Neural cell (in vitro differentiated cells): ENCODE data around the gene VSIG4. TPM values are rescaled to one million over a fixed set of nuclear protein-coding genes. Genes with fewer than 3 reads are reported as not detected.
"Not testable (repeated sequence)": the region's sequence is repeated elsewhere in the genome, so short reads cannot be mapped to it uniquely, and the experiment has no call there.

Experiments used
- H2AFZ ChIP-seq: fragments of 200-600, 300-800 bp; sonication (generic), shearing (Covaris generic); 2 replicates; pipeline ENCODE4 v1.6.0; 2014; ENCODE audit warnings: low read depth, mild to moderate bottlenecking, antibody characterized with exemption, low read length, moderate library complexity
- H3F3A ChIP-seq: fragments of 200-600 bp; shearing (Covaris generic); 2 replicates; pipeline ENCODE4 v1.6.1; 2016; ENCODE audit warnings: mild to moderate bottlenecking, moderate library complexity, mixed read lengths, antibody characterized with exemption, low read length; ENCODE audit not compliant: insufficient read depth, poor library complexity, severe bottlenecking
- H3K27ac ChIP-seq: fragments of 200-600, 300-800 bp; sonication (generic), shearing (Covaris generic); 2 replicates; pipeline ENCODE4 v1.5.1; 2014; ENCODE audit warnings: mild to moderate bottlenecking, low read length, moderate library complexity
- H3K27me3 ChIP-seq: fragments of 300-800, 200-600 bp; sonication (generic), shearing (Covaris generic); 2 replicates; pipeline ENCODE4 v1.6.0; 2014; ENCODE audit warnings: mild to moderate bottlenecking, low read depth, low read length, moderate library complexity; ENCODE audit not compliant: insufficient read depth
- H3K36me3 ChIP-seq: fragments of 300-800, 200-600 bp; sonication (generic), shearing (Covaris generic); 2 replicates; pipeline ENCODE4 v1.5.1; 2014; ENCODE audit warnings: mild to moderate bottlenecking, antibody characterized with exemption, low read length, moderate library complexity; ENCODE audit not compliant: insufficient read depth
- H3K4me2 ChIP-seq: fragments of 300-800, 200-600 bp; sonication (generic), shearing (Covaris generic); 2 replicates; pipeline ENCODE4 v1.6.0; 2014; ENCODE audit warnings: mild to moderate bottlenecking, low read length
- H3K4me3 ChIP-seq: fragments of 300-800, 200-600 bp; sonication (generic), shearing (Covaris generic); 2 replicates; pipeline ENCODE4 v1.5.1; 2014; ENCODE audit warnings: mild to moderate bottlenecking, low read length, moderate library complexity
- H3K79me2 ChIP-seq: fragments of 200-600 bp; shearing (Covaris generic); replicated peaks from 2 replicates; pipeline ENCODE4 v1.6.0; 2014; ENCODE audit warnings: mild to moderate bottlenecking, low read length, moderate library complexity; ENCODE audit not compliant: insufficient read depth
- H3K9ac ChIP-seq: fragments of 300-800, 200-600 bp; sonication (generic), shearing (Covaris generic); 2 replicates; pipeline ENCODE4 v1.6.1; 2016; ENCODE audit warnings: mild to moderate bottlenecking, low read length, mixed read lengths
- H3K9me2 ChIP-seq: fragments of 200-600 bp; shearing (Covaris generic); 2 replicates; pipeline ENCODE4 v1.6.1; 2016; ENCODE audit warnings: mild to moderate bottlenecking, low read length, mixed read lengths; ENCODE audit not compliant: insufficient read depth
- H3K9me3 ChIP-seq: fragments of 200-600, 300-800 bp; sonication (generic), shearing (Covaris generic); 2 replicates; pipeline ENCODE4 v1.6.1; 2016; ENCODE audit warnings: mild to moderate bottlenecking, mixed run types, low read length, moderate library complexity, mixed read lengths
- H4K20me1 ChIP-seq: fragments of 200-600 bp; shearing (Covaris generic); 2 replicates; pipeline ENCODE4 v1.6.1; 2016; ENCODE audit warnings: mild to moderate bottlenecking, mixed run types; ENCODE audit not compliant: insufficient read depth
- EP300 ChIP-seq: fragments of 450-650 bp; conservative IDR thresholded peaks from 2 replicates; pipeline ENCODE4 v1.6.1; 2014; ENCODE audit warnings: antibody characterized with exemption, mild to moderate bottlenecking, moderate library complexity; ENCODE audit not compliant: poor library complexity, severe bottlenecking
- EZH2 ChIP-seq: fragments of 200-600, 300-800 bp; shearing (Covaris generic), sonication (generic); IDR thresholded peaks from 2 replicates; pipeline ENCODE4 v1.6.1; 2014; ENCODE audit warnings: antibody characterized with exemption, low read length, borderline replicate concordance, mild to moderate bottlenecking; ENCODE audit not compliant: insufficient read depth, poor library complexity, severe bottlenecking
- MXI1 ChIP-seq: fragments of 450-650 bp; conservative IDR thresholded peaks from 2 replicates; pipeline ENCODE4 v1.6.1; 2014; ENCODE audit warnings: antibody characterized with exemption, mild to moderate bottlenecking; ENCODE audit not compliant: poor library complexity, severe bottlenecking
- POLR2AphosphoS5 ChIP-seq: IDR thresholded peaks from 2 replicates; pipeline ENCODE4 v1.6.1; 2012
- RAD21 ChIP-seq: fragments of 450-650 bp; conservative IDR thresholded peaks from 2 replicates; pipeline ENCODE4 v1.6.1; 2014; ENCODE audit warnings: antibody characterized with exemption, mild to moderate bottlenecking, moderate library complexity
- SMC3 ChIP-seq: fragments of 450-650 bp; conservative IDR thresholded peaks from 2 replicates; pipeline ENCODE4 v1.6.1; 2014; ENCODE audit warnings: antibody characterized with exemption, mild to moderate bottlenecking, moderate library complexity; ENCODE audit not compliant: poor library complexity
- TAF1 ChIP-seq: IDR thresholded peaks from 2 replicates; pipeline ENCODE4 v1.6.1; 2012; ENCODE audit warnings: low read depth
- polyA plus RNA-seq: library from polyadenylated mRNA; depleted of rRNA; stranded (reverse); fragments of >200 nt; gene quantifications from 2 replicates; pipeline ENCODE4 v1.2.3, GENCODE V29; 2014
- TF ChIP-seq, protein P1 (sequence below): IDR thresholded peaks from 2 replicates; pipeline ENCODE4 v1.6.1; 2012; ENCODE audit warnings: borderline replicate concordance
- TF ChIP-seq, protein P2 (sequence below): fragments of 450-650 bp; IDR thresholded peaks from 2 replicates; pipeline ENCODE4 v1.5.1; 2014; ENCODE audit warnings: antibody characterized with exemption, mild to moderate bottlenecking, moderate library complexity; ENCODE audit not compliant: poor library complexity, severe bottlenecking

Gene VSIG4
- polyA plus RNA-seq, 1 donor from 2014 or later, result not detected

GRCh38 chrX:66064261-66064660, 24.4 kb upstream of the VSIG4 start:
- no peaks in the 10 kb centered on the region for H3K27me3 ChIP-seq
- no peak for TF ChIP-seq EP300
- TF ChIP-seq, protein P1, sequence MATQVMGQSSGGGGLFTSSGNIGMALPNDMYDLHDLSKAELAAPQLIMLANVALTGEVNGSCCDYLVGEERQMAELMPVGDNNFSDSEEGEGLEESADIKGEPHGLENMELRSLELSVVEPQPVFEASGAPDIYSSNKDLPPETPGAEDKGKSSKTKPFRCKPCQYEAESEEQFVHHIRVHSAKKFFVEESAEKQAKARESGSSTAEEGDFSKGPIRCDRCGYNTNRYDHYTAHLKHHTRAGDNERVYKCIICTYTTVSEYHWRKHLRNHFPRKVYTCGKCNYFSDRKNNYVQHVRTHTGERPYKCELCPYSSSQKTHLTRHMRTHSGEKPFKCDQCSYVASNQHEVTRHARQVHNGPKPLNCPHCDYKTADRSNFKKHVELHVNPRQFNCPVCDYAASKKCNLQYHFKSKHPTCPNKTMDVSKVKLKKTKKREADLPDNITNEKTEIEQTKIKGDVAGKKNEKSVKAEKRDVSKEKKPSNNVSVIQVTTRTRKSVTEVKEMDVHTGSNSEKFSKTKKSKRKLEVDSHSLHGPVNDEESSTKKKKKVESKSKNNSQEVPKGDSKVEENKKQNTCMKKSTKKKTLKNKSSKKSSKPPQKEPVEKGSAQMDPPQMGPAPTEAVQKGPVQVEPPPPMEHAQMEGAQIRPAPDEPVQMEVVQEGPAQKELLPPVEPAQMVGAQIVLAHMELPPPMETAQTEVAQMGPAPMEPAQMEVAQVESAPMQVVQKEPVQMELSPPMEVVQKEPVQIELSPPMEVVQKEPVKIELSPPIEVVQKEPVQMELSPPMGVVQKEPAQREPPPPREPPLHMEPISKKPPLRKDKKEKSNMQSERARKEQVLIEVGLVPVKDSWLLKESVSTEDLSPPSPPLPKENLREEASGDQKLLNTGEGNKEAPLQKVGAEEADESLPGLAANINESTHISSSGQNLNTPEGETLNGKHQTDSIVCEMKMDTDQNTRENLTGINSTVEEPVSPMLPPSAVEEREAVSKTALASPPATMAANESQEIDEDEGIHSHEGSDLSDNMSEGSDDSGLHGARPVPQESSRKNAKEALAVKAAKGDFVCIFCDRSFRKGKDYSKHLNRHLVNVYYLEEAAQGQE, result no peak
- TF ChIP-seq, protein P2, sequence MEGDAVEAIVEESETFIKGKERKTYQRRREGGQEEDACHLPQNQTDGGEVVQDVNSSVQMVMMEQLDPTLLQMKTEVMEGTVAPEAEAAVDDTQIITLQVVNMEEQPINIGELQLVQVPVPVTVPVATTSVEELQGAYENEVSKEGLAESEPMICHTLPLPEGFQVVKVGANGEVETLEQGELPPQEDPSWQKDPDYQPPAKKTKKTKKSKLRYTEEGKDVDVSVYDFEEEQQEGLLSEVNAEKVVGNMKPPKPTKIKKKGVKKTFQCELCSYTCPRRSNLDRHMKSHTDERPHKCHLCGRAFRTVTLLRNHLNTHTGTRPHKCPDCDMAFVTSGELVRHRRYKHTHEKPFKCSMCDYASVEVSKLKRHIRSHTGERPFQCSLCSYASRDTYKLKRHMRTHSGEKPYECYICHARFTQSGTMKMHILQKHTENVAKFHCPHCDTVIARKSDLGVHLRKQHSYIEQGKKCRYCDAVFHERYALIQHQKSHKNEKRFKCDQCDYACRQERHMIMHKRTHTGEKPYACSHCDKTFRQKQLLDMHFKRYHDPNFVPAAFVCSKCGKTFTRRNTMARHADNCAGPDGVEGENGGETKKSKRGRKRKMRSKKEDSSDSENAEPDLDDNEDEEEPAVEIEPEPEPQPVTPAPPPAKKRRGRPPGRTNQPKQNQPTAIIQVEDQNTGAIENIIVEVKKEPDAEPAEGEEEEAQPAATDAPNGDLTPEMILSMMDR, result no peak
- no peak for TF ChIP-seq TAF1
- TF ChIP-seq MXI1, result no peak

GRCh38 chrX:66057019-66057418, 17.1 kb upstream of the VSIG4 start:
- not testable (repeated sequence) for H3K27ac ChIP-seq, H3K4me3 ChIP-seq, H3K36me3 ChIP-seq, H3K9ac ChIP-seq, H3K79me2 ChIP-seq, H3F3A ChIP-seq, H2AFZ ChIP-seq, H3K9me2 ChIP-seq, H3K4me2 ChIP-seq, H3K9me3 ChIP-seq, H3K27me3 ChIP-seq, H4K20me1 ChIP-seq

More at GRCh38 chrX:66064261-66064660, 24.4 kb upstream of the VSIG4 start:
- no peaks in the 10 kb centered on the region for H4K20me1 ChIP-seq
- no peak overlapping the region for H3K9ac ChIP-seq
- no peak overlapping the region for H3K4me2 ChIP-seq
- no peak overlapping the region for H2AFZ ChIP-seq
- no peaks in the 10 kb centered on the region for H3K9me2 ChIP-seq
- H3K36me3 ChIP-seq, result no peaks in the 10 kb centered on the region
- H3K27ac ChIP-seq, result no peak overlapping the region
- no peaks in the 10 kb centered on the region for H3K79me2 ChIP-seq
- no peaks in the 10 kb centered on the region for H3F3A ChIP-seq
- H3K9me3 ChIP-seq, result no peaks in the 10 kb centered on the region
- no peak overlapping the region for H3K4me3 ChIP-seq

GRCh38 chrX:66054978-66055377, 15.1 kb upstream of the VSIG4 start:
- Histone ChIP-seq H3K9me3 (no peaks in the 10 kb centered on the region), H3K9me2 (no peaks in the 10 kb centered on the region), H3F3A (no peaks in the 10 kb centered on the region), H4K20me1 (no peaks in the 10 kb centered on the region), H2AFZ (no peak overlapping the region), H3K4me2 (no peak overlapping the region), H3K79me2 (no peaks in the 10 kb centered on the region), H3K4me3 (no peak overlapping the region), H3K9ac (no peak overlapping the region), H3K36me3 (no peaks in the 10 kb centered on the region), H3K27me3 (no peaks in the 10 kb centered on the region), H3K27ac (no peak overlapping the region)
- TF ChIP-seq, protein P2, result no peak
- no peak for TF ChIP-seq EP300
- TF ChIP-seq, protein P1, result no peak
- no peak for TF ChIP-seq SMC3
- no peak for TF ChIP-seq EZH2
- TF ChIP-seq RAD21, result no peak
- no peak for TF ChIP-seq MXI1
- no peak for TF ChIP-seq POLR2AphosphoS5
- no peak for TF ChIP-seq TAF1
